ENCODE results near the gene TRIML2.

- no peak for TF ChIP-seq CTCF (IDR thresholded peaks at IDR 0.05)
- no peak for TF ChIP-seq POLR2A (IDR thresholded peaks at IDR 0.05)
Observed at GRCh38 chr4:188147176-188147575, 37.8 kb upstream of the TRIML2 start.

Data from right lobe of liver (tissue), 4 donors.